GM15510 (cell line): ENCODE measurements around the gene CD200R1.

Experiments
- POLR2A ChIP-seq: IDR thresholded peaks from 3 replicates; pipeline ENCODE4 v1.6.1; 2011; ENCODE audit warnings: borderline replicate concordance; ENCODE audit not compliant: insufficient read length; ENCODE audit errors: extremely low read depth

Gene CD200R1

GRCh38 chr3:112958811-112959560, 15.9 kb downstream of the CD200R1 start:
- TF ChIP-seq POLR2A: no peak

- no peak for TF ChIP-seq POLR2A
Measured at GRCh38 chr3:112956351-112956750, 18.6 kb downstream of the CD200R1 start.

- no peak for TF ChIP-seq POLR2A
Measured at GRCh38 chr3:112948346-112948838, 26.5 kb downstream of the CD200R1 start.

GRCh38 chr3:112931736-112932521, 43.0 kb downstream of the CD200R1 start:
- TF ChIP-seq POLR2A: no peak

- TF ChIP-seq POLR2A: no peak
Measured at GRCh38 chr3:112930771-112931170, 44.1 kb downstream of the CD200R1 start.

- TF ChIP-seq POLR2A: no peak
Measured at GRCh38 chr3:112925969-112926368, 48.9 kb downstream of the CD200R1 start.

GRCh38 chr3:112925560-112925959, 49.3 kb downstream of the CD200R1 start:
- no peak for TF ChIP-seq POLR2A

- TF ChIP-seq POLR2A: no peak
Measured at GRCh38 chr3:112908252-112908651, 66.7 kb downstream of the CD200R1 start.

GRCh38 chr3:112904786-112905185, 70.1 kb downstream of the CD200R1 start:
- no peak for TF ChIP-seq POLR2A

GRCh38 chr3:112900113-112900512, 74.8 kb downstream of the CD200R1 start:
- no peak for TF ChIP-seq POLR2A

GRCh38 chr3:112897791-112898190, 77.1 kb downstream of the CD200R1 start:
- no peak for TF ChIP-seq POLR2A

- TF ChIP-seq POLR2A: no peak
Measured at GRCh38 chr3:112894258-112894657, 80.6 kb downstream of the CD200R1 start.

GRCh38 chr3:112889357-112889756, 85.5 kb downstream of the CD200R1 start:
- TF ChIP-seq POLR2A: no peak

GRCh38 chr3:112888381-112889085, 86.4 kb downstream of the CD200R1 start:
- TF ChIP-seq POLR2A: no peak

- no peak for TF ChIP-seq POLR2A
Measured at GRCh38 chr3:112884678-112885290, 90.1 kb downstream of the CD200R1 start.
